Kidney (tissue), 14 donors: ENCODE measurements around the gene UBL5. TPM values are rescaled to one million over a fixed set of nuclear protein-coding genes. Genes with fewer than 3 reads are reported as not detected.
A peak's percentile ranks its signal among the peaks of the same experiment; 100 is the strongest.

Experiments
- DNase-seq, 5 donors: peaks; one replicate each; pipeline ENCODE4 v3.0.0-alpha.2; 2013 to 2020
- FAIRE-seq: peaks from 2 replicates; lab custom pipeline; 2012; peaks lifted over from hg19 to GRCh38; lab: Jason Lieb, UNC
- H3K27ac ChIP-seq, 2 donors: one replicate each; pipeline ENCODE4 v1.7.0; 2013; ENCODE audit warnings: low read depth in 2 of 2, low read length in 2 of 2, inconsistent platforms in 1 of 2
- H3K27me3 ChIP-seq: one replicate; pipeline ENCODE4 v1.7.1; 2013; ENCODE audit warnings: low read length, inconsistent platforms; ENCODE audit not compliant: control insufficient read depth, insufficient read depth
- H3K36me3 ChIP-seq, 3 donors: one replicate each; pipeline versions ENCODE4 v1.7.0 to v1.7.1; 2013; ENCODE audit warnings: low read length in 3 of 3, control low read depth in 1 of 3, inconsistent platforms in 1 of 3; ENCODE audit not compliant: insufficient read depth in 3 of 3, control insufficient read depth in 2 of 3
- H3K4me1 ChIP-seq, 3 donors: one replicate each; pipeline versions ENCODE4 v1.7.0 to v1.7.1; 2013; ENCODE audit warnings: low read length in 3 of 3, inconsistent platforms in 1 of 3, low read depth in 1 of 3; ENCODE audit not compliant: control insufficient read depth in 2 of 3, insufficient read depth in 2 of 3
- H3K4me3 ChIP-seq, 3 donors: one replicate each; pipeline versions ENCODE4 v1.7.0 to v1.8.1; 2013; ENCODE audit warnings: low read length in 3 of 3, control low read depth in 1 of 3, inconsistent platforms in 1 of 3
- H3K9ac ChIP-seq, 3 donors: one replicate each; pipeline versions ENCODE4 v1.7.0 to v1.7.1; 2013; ENCODE audit warnings: low read length in 3 of 3, control low read depth in 1 of 3, inconsistent platforms in 1 of 3
- H3K9me3 ChIP-seq, 3 donors: one replicate each; pipeline versions ENCODE4 v1.7.0 to v1.7.1; 2013; ENCODE audit warnings: low read length in 3 of 3, control low read depth in 1 of 3, inconsistent platforms in 1 of 3; ENCODE audit not compliant: control insufficient read depth in 2 of 3, insufficient read depth in 1 of 3
- intact Hi-C: fragments of 100-400 bp; cut with DNase I; formaldehyde crosslinking; loops from one replicate; pipeline ENCODE4 v1.11.1; 2022
- polyA plus RNA-seq: library from polyadenylated mRNA; stranded (reverse); fragments of 350-450 nt; fragmentation: Illumina TruSeq; extraction: RNeasy Lipid Tissue Mini Kit (QIAGEN cat#74804); gene quantifications from one replicate; pipeline ENCODE4 v1.2.3, GENCODE V29; 2014; ENCODE audit warnings: low read depth, low replicate concordance; ENCODE audit not compliant: insufficient read depth
- total RNA-seq: library from RNA; stranded (reverse); fragmentation: NEBNext Ultra II Directional; extraction: Animal tissue kit (Norgen Biotek cat#: 25700); gene quantifications from one replicate; pipeline ENCODE4 v1.2.1, GENCODE V29; 2021
- TF ChIP-seq, protein P1 (sequence below): IDR thresholded peaks from 3 replicates; pipeline ENCODE4 v1.5.1; 2012; ENCODE audit warnings: mild to moderate bottlenecking, moderate library complexity, borderline replicate concordance; ENCODE audit not compliant: insufficient read depth; ENCODE audit errors: extremely low read depth
- donor health status: control.
- donor health status: control.
- donor health status: control.
- donor health status: control.
- donor health status: control.
- donor health status: DM: yes; HTN: yes; CAD: no.
- donor health status: Normal renal cell carcinoma (clear cell type).

UBL5 gene
- total and polyA plus RNA-seq, 2 donors from 2014 or later: 322 to 968 TPM

DNA sequence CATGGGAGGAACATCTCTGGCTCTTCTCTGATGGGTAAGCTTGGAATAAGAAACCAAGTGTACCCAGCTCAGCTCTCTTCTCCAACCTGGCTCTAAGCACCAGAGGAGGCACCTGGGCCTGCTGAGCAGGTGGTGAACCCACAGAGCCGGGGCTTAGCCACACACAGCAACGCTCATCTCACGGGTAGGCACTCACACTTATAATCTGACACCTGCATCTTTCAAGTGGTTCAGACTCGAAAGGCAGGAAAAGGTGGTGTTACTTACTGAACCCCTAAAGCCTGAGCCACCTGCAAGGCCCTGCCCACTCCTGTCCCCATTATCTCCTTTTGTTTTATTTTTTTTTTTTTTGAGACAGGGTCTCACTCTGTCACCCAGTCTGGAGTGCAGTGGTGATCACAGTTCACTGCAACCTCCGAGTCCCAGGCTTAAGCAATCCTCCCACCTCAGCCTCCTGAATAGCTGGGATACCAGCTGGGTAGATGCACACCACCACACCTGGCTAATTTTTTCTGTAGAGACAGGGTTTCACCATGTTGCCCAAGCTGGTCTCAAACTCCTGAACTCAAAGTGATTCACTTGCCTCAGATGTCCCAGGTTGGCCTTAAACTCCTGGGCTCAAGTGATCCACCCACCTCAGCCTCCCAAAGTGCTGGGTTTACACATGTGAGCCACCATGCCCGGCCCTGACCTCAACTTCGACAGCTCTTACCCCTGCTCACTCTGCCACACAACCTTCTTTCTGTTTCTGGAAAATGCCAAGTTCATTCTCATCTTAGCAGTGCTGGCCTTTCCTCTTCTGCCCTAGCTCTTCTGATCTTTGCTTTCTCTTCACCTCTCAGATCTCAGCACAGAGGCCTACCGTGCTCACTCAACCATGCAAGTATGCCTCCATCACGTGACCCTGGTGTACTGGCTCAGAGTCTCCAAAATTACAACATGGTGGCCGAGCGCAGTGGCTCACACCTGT is 18.6 kb upstream of the UBL5 start:
- DNase-seq (no peak), FAIRE-seq (no peak)
- no peak overlapping the region for H3K9ac ChIP-seq
- peaks cover 0 to 2% (median 0%) of the 10 kb centered on the region in 3 donors for H3K4me1 ChIP-seq
- peaks cover 7 to 12% (median 10%) of the 10 kb centered on the region in 3 donors for H3K36me3 ChIP-seq
- TF ChIP-seq, protein P1, sequence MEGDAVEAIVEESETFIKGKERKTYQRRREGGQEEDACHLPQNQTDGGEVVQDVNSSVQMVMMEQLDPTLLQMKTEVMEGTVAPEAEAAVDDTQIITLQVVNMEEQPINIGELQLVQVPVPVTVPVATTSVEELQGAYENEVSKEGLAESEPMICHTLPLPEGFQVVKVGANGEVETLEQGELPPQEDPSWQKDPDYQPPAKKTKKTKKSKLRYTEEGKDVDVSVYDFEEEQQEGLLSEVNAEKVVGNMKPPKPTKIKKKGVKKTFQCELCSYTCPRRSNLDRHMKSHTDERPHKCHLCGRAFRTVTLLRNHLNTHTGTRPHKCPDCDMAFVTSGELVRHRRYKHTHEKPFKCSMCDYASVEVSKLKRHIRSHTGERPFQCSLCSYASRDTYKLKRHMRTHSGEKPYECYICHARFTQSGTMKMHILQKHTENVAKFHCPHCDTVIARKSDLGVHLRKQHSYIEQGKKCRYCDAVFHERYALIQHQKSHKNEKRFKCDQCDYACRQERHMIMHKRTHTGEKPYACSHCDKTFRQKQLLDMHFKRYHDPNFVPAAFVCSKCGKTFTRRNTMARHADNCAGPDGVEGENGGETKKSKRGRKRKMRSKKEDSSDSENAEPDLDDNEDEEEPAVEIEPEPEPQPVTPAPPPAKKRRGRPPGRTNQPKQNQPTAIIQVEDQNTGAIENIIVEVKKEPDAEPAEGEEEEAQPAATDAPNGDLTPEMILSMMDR: no peak
- intact Hi-C loops: no loop called here
- no peaks in the 10 kb centered on the region for H3K27me3 ChIP-seq
- no peak overlapping the region for H3K27ac ChIP-seq
- no peak overlapping the region for H3K4me3 ChIP-seq
- H3K9me3 ChIP-seq: no peaks in the 10 kb centered on the region

DNA sequence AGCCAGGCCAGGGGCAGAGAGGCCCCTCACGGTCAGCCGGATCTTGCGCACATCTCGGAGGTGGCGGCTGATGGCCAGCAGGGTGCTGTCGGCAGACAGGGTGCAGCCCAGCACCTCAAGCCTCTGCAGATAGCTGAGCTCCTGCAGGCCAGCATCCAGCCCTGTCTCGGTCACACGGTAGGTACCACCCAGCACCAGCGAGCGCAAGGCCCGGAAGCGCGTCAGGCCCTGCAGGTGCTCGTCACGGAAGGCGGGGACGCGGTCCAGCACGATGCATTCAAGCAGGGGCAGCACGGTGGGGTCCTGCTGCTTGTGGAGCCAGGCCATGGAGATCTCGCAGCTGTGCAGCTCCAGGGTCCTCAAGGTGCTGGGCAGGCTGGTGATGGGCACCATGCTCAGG is 16.6 kb upstream of the UBL5 start:
- no peak for FAIRE-seq
- no peak overlapping the region for H3K4me3 ChIP-seq
- no peaks in the 10 kb centered on the region for H3K27me3 ChIP-seq
- peaks cover 7 to 12% (median 10%) of the 10 kb centered on the region in 3 donors for H3K36me3 ChIP-seq
- peaks cover 0 to 2% (median 0%) of the 10 kb centered on the region in 3 donors for H3K4me1 ChIP-seq
- H3K9ac ChIP-seq: no peak overlapping the region
- intact Hi-C loops: no loop called here
- TF ChIP-seq, protein P1: no peak
- no peak overlapping the region for H3K27ac ChIP-seq
- no peaks in the 10 kb centered on the region for H3K9me3 ChIP-seq
- DNase-seq: no peak

DNA sequence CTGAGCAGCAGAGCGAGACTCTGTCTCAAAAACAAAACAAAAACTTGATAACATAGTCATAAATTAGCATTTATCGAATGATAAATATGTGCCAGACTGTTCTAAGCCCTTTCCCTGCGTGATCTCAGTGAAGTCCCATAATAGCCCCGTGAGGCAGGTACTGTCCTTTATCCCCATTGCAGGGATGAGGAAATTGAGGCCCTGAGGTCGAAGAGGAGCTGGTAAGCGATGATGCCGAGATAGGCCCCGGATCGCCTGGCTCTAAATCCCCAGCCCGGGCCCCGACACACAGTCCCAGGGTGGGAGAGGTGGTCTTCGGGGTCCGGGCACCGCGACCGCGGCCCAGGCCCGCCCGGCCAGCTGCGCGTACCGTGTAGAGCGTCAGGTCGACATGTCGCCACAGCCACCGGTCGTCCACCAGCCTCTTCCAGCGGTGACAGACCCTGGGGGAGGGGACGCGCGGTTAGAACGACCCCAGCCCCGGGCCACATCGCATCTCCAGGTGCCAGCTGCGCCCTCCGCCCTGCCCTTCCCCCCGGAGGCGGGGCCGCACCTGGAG is 9.5 kb upstream of the UBL5 start:
- H3K36me3 ChIP-seq: no peaks in the 10 kb centered on the region
- FAIRE-seq (no peak), DNase-seq (no peak)
- H3K27me3 ChIP-seq: no peaks in the 10 kb centered on the region
- H3K4me3 ChIP-seq: peak overlapping the region; percentile 66 to 93 (median 90)
- H3K9ac ChIP-seq: peak overlapping the region; percentile 47 to 92 (median 84)
- peak overlapping the region; percentile 84 to 97 for H3K27ac ChIP-seq
- H3K9me3 ChIP-seq: no peaks in the 10 kb centered on the region
- intact Hi-C loops: no loop called here
- H3K4me1 ChIP-seq: peaks cover 0 to 9% (median 6%) of the 10 kb centered on the region in 3 donors
- TF ChIP-seq, protein P1: no peak
